Thymus (tissue), 11 donors: ENCODE measurements around the gene CIAO3. TPM values are rescaled to one million over a fixed set of nuclear protein-coding genes. Genes with fewer than 3 reads are reported as not detected.

Experiments
- DNase-seq, 9 donors: peaks; one replicate each; pipeline ENCODE4 v3.0.0-alpha.2; 2013; ENCODE audit warnings: low spot score in 9 of 9, low read depth in 6 of 9, missing footprints in 1 of 9
- H3K27ac ChIP-seq, 2 donors: one replicate each; pipeline ENCODE4 v1.5.1; 2013; ENCODE audit warnings: control low read depth in 1 of 2, low read depth in 1 of 2, low read length in 1 of 2, mild to moderate bottlenecking in 1 of 2, moderate library complexity in 1 of 2
- H3K27me3 ChIP-seq, 2 donors: one replicate each; pipeline ENCODE4 v1.5.1; 2013; ENCODE audit warnings: low read length in 1 of 2; ENCODE audit not compliant: control insufficient read depth in 2 of 2, insufficient read depth in 1 of 2
- H3K36me3 ChIP-seq, 2 donors: one replicate each; pipeline ENCODE4 v1.5.1; 2013; ENCODE audit warnings: low read length in 1 of 2, mild to moderate bottlenecking in 1 of 2, moderate library complexity in 1 of 2; ENCODE audit not compliant: control insufficient read depth in 2 of 2, insufficient read depth in 2 of 2
- H3K4me1 ChIP-seq, 2 donors: one replicate each; pipeline ENCODE4 v1.5.1; 2013; ENCODE audit warnings: low read length in 2 of 2; ENCODE audit not compliant: control insufficient read depth in 2 of 2, insufficient read depth in 2 of 2
- H3K4me3 ChIP-seq, 2 donors: one replicate each; pipeline ENCODE4 v1.5.1; 2013; ENCODE audit warnings: low read length in 2 of 2, control low read depth in 1 of 2, mild to moderate bottlenecking in 1 of 2
- H3K9me3 ChIP-seq, 2 donors: one replicate each; pipeline ENCODE4 v1.5.1; 2013; ENCODE audit warnings: low read length in 1 of 2, mild to moderate bottlenecking in 1 of 2; ENCODE audit not compliant: control insufficient read depth in 2 of 2, insufficient read depth in 1 of 2
- WGBS: extraction: QIAGEN DNeasy Blood & Tissue Kit; methylation state at CpG from one replicate; pipeline ENCODE4 v1.1.7; 2013; 5-methylcytosine and 5-hydroxymethylcytosine counted together
- polyA plus RNA-seq: library from polyadenylated mRNA; stranded (reverse); fragments of 200-250 nt; gene quantifications from one replicate; pipeline ENCODE4 v1.2.3, GENCODE V29; 2013
- total RNA-seq: library from RNA; stranded (reverse); fragments of 120-200 nt; gene quantifications from one replicate; pipeline ENCODE4 v1.2.4, GENCODE V29; 2013
- donor health status: healthy.

Gene CIAO3
- total and polyA plus RNA-seq, 2 donors, result 20.8 to 60.4 TPM

DNA sequence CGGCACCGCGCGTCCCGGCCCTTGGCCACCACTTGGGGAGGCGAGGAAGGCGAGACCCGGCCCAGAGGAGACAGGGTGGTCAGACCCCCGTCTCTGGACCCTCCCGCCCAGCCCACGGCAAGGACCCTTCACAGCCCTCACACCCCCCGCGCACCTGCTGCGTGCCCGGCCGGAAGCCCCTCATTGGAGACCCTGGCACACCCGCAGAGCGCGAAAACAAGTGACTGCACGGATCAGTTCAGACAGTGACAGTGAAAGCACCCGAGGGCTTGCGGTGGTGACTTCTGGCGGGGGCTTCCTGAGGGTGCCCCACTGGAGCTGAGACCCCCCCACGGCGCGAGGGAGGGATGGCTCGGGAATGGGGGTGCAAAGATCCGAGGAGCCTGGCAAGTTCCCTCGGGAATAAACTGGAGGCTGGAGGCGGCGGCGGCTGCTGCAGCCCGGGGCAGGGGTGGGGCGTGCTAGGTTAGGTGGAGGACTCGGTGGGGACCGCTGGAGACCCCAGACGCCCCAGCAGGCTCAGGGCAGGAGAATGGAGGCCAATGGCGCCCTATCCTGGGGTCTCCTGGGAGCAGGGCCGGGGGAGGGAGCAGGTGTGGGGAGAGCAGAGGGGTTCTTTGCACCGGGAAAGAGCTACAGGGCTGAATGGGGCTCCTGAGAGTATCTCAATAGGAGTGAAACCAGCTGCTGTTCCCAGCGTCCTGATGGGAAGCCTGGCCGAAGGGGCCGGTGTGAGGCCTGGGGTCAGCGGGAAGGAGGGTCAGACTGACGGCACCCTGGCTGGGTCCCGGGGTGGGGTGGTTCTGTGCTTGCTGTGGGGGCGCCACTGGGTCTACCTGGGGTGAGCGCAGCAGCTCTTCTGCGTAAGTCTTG, 34.4 kb downstream of the CIAO3 start:
- no peak overlapping the region for H3K27ac ChIP-seq
- H3K27me3 ChIP-seq, result peaks cover 62 to 95% of the 10 kb centered on the region in 2 donors
- H3K36me3 ChIP-seq, result no peaks in the 10 kb centered on the region
- no peak for DNase-seq
- peaks cover 0 to 6% of the 10 kb centered on the region in 2 donors for H3K4me1 ChIP-seq
- H3K9me3 ChIP-seq, result peaks cover 0 to 1% of the 10 kb centered on the region in 2 donors
- H3K4me3 ChIP-seq, result peak overlapping the region in 1 of 2 donors; percentile 38
- 8% methylated on average over 49 of the region's 49 CpGs for WGBS

DNA sequence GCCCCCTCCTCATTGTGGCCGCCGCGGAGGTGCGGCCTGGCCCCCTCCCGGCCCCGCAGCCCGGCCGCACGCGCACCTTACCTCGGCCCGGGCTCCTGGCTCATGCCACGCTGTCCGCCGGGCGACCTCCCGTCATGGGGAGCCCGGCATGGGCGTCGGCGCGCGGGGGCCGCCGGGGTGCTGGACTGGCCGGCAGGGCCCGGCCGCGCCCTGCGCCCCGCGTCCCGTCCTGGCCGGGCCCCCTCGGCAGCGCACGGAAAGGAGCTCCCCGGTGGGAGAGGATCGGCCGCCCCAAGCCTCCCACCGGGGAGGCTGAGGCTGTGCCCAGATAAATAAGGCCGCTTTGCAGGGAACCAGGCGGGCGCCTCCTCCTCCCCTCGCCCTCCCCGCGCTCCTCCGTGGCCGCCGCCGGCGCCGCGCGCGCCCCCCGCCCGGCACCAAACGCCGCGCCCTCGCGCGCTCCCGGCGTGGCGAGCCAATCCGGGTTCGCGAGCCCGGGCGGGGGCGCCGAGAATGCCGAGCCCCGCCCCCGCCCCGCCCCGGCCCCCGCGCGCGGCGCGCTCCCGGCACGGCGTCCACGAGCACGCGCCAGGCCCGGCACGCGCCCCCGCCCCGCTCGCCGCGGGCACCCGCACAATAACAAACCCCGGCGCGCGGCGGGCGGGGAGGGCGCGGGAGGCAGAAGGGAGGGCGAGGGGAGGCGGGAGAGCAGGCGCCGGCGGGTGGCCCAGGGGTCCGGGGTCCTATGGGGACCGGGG, 35.2 kb downstream of the CIAO3 start, which contains the start of gene FBXL16:
TSS of gene FBXL16 (minus strand) at position 371 of the 758 bp plus-strand sequence. CDS start 8,396 bp downstream, outside the sequence.
- 2% methylated on average over 115 of the region's 115 CpGs for WGBS
- Histone ChIP-seq H3K4me3 (peak within 1 kb of the TSS in 1 of 2 donors; percentile 38), H3K4me1 (peaks cover 1 to 6% of the 10 kb centered on the region in 2 donors), H3K27ac (no peak within 1 kb of the TSS), H3K36me3 (no peaks in the 10 kb centered on the region), H3K9me3 (peaks cover 1 to 4% of the 10 kb centered on the region in 2 donors), H3K27me3 (peaks cover 70 to 95% of the 10 kb centered on the region in 2 donors)
- DNase-seq, result no peak

DNA sequence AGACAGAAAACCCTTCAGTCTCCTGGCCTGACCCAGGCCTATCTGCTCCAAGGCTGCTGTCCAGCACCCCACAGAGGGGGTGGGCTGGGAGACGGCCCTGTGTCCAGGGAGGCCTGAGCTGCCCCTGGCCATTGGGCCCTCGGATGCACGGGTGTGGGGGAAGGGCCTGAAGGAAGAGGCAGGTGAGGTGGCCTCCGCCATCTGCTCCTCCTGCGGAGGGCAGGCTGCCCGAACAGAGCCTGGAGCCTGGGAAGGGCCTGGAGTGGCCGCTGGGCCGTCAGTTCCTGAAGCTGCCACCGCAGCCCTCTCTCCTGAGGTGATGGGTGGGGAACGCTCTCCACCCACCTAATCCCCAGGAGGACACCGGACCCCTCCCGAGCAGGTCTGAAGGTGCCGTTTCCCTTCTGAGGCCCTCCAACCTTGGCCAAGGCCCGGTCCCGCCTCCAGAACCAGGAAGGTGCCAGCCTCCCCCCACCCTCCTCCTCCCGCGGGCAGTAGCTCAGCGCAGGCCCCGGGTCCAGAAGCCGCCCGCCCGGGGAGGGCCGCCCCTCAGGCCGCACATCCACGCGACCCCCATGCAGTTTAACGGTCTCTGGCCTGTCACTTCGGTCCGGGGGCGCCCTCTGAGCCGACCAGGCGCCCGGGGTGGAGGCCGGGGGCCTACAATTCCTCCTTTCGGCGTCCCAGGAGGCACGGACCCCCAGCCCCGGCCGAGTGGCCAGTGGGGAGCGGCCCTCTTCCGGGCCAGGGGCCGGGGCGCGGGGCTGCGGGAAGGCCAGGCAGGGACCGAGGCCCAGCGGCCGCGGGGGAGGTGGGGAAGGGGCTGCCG, 36.0 kb downstream of the CIAO3 start:
- no peak for DNase-seq
- peaks cover 4 to 6% of the 10 kb centered on the region in 2 donors for H3K4me1 ChIP-seq
- H3K27ac ChIP-seq, result no peak overlapping the region
- WGBS, result 19% methylated on average over 50 of the region's 50 CpGs
- H3K36me3 ChIP-seq, result no peaks in the 10 kb centered on the region
- peaks cover 75 to 95% of the 10 kb centered on the region in 2 donors for H3K27me3 ChIP-seq
- H3K4me3 ChIP-seq, result no peak overlapping the region
- H3K9me3 ChIP-seq, result peaks cover 1 to 4% of the 10 kb centered on the region in 2 donors

DNA sequence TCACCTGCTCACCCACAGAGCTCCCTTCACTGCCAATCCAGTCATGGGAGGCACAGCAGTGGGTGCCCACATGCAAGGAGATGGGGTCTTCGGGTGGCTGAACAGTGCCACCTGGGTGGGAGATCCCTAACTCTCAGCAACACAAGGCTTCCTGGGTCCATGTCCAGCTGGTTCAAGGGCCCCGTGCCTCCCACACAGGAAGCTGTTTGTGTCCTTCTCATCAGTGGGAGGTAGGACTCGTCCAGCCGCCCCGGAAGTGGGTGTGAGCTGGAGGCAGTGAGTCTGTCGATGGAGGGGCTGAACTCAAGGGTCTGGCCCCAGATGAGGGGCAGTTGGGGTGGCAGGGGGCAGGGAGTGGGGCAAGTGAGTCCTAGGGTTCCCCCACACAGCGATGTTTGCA, 36.8 kb downstream of the CIAO3 start:
- Histone ChIP-seq H3K4me3 (no peak overlapping the region), H3K27ac (no peak overlapping the region), H3K4me1 (peaks cover 4 to 6% of the 10 kb centered on the region in 2 donors), H3K27me3 (peaks cover 76 to 95% of the 10 kb centered on the region in 2 donors), H3K9me3 (peaks cover 1 to 4% of the 10 kb centered on the region in 2 donors), H3K36me3 (no peaks in the 10 kb centered on the region)
- WGBS, result 85% methylated on average over 7 of the region's 7 CpGs
- no peak for DNase-seq

DNA sequence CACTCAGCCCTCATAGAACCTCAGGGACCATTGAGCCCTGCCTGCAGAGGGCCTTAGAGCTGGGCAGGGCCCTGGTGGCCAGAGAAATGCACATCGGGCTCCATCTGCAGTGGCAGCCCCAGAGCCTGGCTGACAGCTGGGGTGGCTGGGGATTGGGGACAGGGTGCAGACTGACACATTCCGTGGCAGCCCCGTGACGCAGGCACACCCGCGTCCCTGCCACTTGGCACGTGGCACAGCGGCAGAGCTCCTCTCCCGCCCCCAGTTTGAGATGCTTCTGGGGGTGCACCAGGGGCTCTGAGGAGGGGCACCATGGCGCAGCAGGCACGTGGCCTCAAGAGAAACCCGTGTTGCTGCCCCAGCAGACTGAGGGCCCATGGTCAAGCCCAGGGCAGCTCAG, 37.4 kb downstream of the CIAO3 start:
- Histone ChIP-seq H3K36me3 (no peaks in the 10 kb centered on the region), H3K9me3 (peaks cover 1 to 4% of the 10 kb centered on the region in 2 donors), H3K4me1 (peaks cover 4 to 6% of the 10 kb centered on the region in 2 donors), H3K27ac (no peak overlapping the region), H3K27me3 (peaks cover 76 to 93% of the 10 kb centered on the region in 2 donors), H3K4me3 (no peak overlapping the region)
- no peak for DNase-seq
- WGBS, result 85% methylated on average over 12 of the region's 12 CpGs

DNA sequence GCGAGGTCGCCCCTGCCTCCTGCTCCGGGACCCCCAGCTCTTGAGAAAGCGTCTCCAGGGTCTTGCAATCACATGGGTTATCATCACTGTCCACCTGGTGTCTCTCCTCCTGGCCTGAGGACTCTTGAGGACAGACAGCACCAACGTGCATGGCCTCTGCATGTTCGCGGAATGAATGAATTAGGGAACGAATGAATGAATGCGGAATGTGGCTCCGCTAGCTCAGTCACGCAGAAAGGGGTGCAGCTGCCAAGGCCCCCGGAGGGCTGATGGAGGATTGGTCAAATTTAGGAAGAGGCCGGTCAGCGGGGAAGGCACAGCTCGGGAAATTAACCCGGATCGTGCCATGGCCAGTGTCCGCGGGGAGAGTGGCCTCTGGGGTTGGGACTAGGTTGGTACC, 38.5 kb downstream of the CIAO3 start:
- Histone ChIP-seq H3K4me3 (no peak overlapping the region), H3K27me3 (peaks cover 75 to 93% of the 10 kb centered on the region in 2 donors), H3K9me3 (peaks cover 1 to 4% of the 10 kb centered on the region in 2 donors), H3K4me1 (peaks cover 4 to 6% of the 10 kb centered on the region in 2 donors), H3K36me3 (no peaks in the 10 kb centered on the region), H3K27ac (no peak overlapping the region)
- WGBS, result 87% methylated on average over 19 of the region's 19 CpGs
- no peak for DNase-seq

DNA sequence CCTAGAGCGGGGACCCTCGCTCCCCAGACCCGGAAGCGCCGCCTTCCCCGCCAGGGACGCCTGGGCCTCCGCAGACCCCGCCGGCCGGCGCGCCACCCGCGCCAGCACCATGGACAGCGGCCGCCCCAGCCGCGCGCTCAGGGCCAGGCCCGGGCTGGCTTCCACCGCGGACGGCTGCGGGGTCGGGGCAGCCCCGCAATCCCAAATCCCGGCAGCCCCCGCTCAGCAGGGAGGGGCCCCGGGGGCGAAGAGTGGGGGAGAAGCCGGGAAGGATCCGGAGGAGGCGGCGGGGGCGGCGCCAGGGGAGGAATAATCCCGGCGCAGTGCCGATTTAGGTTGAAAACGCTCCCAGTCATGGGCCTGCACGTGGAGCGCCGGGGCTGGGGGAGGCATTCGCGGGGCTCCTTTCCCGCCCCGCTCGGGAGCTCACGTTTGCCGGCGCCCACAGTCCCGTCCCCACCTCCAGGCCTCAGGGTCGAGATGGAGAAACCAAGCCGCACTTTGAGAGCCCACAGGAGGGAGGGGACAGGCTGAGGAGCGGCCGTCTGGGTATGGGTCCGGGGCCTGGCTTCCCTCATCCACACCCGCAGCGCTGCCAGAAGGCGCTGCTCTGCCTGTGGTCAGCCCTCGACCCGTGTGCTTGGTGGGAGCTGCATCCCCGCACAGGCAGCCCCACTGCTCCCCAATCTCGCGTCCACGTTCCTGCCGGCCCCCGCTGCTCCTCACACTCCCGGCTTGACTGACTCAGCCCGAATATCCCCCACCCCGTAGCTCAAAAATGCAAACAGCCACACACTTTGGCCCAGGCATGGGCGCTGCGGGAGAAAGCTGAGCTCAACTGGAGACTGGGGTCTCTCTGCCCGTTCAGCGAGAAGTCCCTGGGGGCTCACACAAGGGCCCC, 39.9 kb downstream of the CIAO3 start:
- DNase-seq, result peak in 2 of 9 donors; percentile 64 to 68
- H3K27ac ChIP-seq, result no peak overlapping the region
- H3K36me3 ChIP-seq, result no peaks in the 10 kb centered on the region
- peaks cover 1 to 4% of the 10 kb centered on the region in 2 donors for H3K9me3 ChIP-seq
- peaks cover 2 to 9% of the 10 kb centered on the region in 2 donors for H3K4me1 ChIP-seq
- peaks cover 73 to 92% of the 10 kb centered on the region in 2 donors for H3K27me3 ChIP-seq
- no peak overlapping the region for H3K4me3 ChIP-seq
- 9% methylated on average over 76 of the region's 76 CpGs for WGBS
